ENCODE results near the gene DUSP10. TPM values are rescaled to one million over a fixed set of nuclear protein-coding genes. Genes with fewer than 3 reads are reported as not detected.
A peak's percentile ranks its signal among the peaks of the same experiment; 100 is the strongest.

DUSP10 gene
- total and polyA plus RNA-seq, 2 donors (not counting 1 experiment from before 2014, with no cell fraction given) = 22.8 to 37.7 TPM

DNA sequence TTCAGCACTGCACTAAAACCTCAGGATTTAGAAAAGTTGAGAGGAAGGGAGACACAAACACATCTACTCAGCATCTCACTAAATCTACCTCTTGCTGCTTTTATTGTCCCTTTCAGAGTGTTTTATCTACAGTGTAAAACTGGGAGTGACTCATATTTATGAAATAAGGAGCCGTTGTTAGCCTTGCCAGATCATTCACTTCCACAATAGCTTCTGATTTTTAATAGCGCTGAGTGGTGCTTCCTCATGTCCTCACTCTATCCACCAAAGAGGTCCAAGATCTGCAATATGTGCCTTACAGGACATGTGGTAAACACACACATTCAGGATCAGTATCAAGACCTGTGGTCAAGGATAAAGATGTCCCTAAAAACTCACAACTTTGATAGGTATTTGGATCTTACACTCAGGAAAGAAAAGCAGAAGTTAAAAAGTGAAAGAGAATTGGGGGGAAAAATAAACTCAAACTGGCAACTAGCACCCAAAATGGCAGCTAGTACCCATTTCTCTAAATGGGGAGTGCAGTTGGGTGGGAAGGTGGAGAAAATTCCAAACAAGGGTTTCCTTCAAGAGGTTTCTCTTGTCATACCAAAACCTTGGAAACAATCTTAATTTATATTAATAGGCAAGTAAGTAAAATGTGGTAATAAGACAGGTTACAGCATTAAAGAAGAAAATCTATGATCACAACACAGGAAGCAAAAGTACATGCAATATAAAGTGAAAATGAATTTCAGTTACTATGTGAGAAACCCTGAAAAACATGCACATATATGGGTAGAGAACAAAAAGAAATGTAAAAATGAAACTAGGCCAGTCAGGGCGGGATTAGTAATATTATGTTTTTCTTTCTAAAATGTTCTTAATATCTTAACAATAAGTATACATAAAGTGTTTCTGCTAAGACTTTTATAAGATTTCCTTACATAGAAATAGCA, 15.9 kb downstream of the DUSP10 start:
- H3K4me1 ChIP-seq (ENCODE audit: control insufficient read depth in 2 of 2, insufficient read depth in 2 of 2, low read length in 2 of 2) = peaks cover 26 to 31% of the 10 kb centered on the region in 2 donors
- DNase-seq = peak; percentile 53
- peak overlapping the region; percentile 62 for H3K4me3 Mint-ChIP-seq
- H3K4me1 Mint-ChIP-seq = peaks cover 64% of the 10 kb centered on the region
- peak overlapping the region; percentile 60 for H3K4me2 ChIP-seq (replicated peaks; ENCODE audit: low read depth, low read length, poor library complexity, severe bottlenecking)
- WGBS (ENCODE audit: insufficient coverage) = no CpG with 5 or more reads among the region's 3 CpGs
- peaks cover 63% of the 10 kb centered on the region for H3K79me2 ChIP-seq (ENCODE audit: control insufficient read depth, insufficient read depth, low read length)
- no peaks in the 10 kb centered on the region for H3K27me3 Mint-ChIP-seq
- intact Hi-C loops (cut with micrococcal nuclease) = loop anchor here (2.0 kb wide), 1 partner anchor 13 kb away; no protein-coding TSS in a partner anchor
- H3K9me3 Mint-ChIP-seq (ENCODE audit: insufficient read depth) = peaks cover 4% of the 10 kb centered on the region
- H3K36me3 ChIP-seq (replicated peaks in 1 of 2; ENCODE audit: control extremely low read depth in 1 of 2, control insufficient read depth in 1 of 2, extremely low read depth in 1 of 2, insufficient read depth in 2 of 2, low read length in 1 of 2) = peaks cover 0 to 3% of the 10 kb centered on the region in 2 experiments
- TF ChIP-seq EZH2 (IDR thresholded peaks at IDR 0.05; ENCODE audit: borderline replicate concordance, insufficient read depth, low read depth, low read length, poor library complexity, severe bottlenecking) = no peak
- TF ChIP-seq, protein P1, sequence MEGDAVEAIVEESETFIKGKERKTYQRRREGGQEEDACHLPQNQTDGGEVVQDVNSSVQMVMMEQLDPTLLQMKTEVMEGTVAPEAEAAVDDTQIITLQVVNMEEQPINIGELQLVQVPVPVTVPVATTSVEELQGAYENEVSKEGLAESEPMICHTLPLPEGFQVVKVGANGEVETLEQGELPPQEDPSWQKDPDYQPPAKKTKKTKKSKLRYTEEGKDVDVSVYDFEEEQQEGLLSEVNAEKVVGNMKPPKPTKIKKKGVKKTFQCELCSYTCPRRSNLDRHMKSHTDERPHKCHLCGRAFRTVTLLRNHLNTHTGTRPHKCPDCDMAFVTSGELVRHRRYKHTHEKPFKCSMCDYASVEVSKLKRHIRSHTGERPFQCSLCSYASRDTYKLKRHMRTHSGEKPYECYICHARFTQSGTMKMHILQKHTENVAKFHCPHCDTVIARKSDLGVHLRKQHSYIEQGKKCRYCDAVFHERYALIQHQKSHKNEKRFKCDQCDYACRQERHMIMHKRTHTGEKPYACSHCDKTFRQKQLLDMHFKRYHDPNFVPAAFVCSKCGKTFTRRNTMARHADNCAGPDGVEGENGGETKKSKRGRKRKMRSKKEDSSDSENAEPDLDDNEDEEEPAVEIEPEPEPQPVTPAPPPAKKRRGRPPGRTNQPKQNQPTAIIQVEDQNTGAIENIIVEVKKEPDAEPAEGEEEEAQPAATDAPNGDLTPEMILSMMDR (IDR thresholded peaks at IDR 0.05) = no peak
- H2AFZ ChIP-seq (ENCODE audit: insufficient read depth, low read depth, low read length, poor library complexity, severe bottlenecking) = peak overlapping the region; percentile 3
- peak; percentile 33 for ATAC-seq (ENCODE audit: low read depth)
- no peak overlapping the region for H3K27ac ChIP-seq (ENCODE audit: low read length in 2 of 2)
- peak overlapping the region; percentile 39 for H3K27ac Mint-ChIP-seq
- H3K4me3 ChIP-seq (ENCODE audit: control extremely low read depth in 1 of 5, extremely low read depth in 1 of 5, insufficient read depth in 1 of 5, low read depth in 2 of 5, low read length in 4 of 5) = peak overlapping the region in 2 of 5 experiments; percentile 3 to 11
- peaks cover 3 to 9% (median 6%) of the 10 kb centered on the region in 3 donors for H3K9me3 ChIP-seq (ENCODE audit: control extremely low read depth in 1 of 3, control insufficient read depth in 2 of 3, insufficient read depth in 1 of 3, low read length in 2 of 3)
- POLR2A ChIA-PET = no interaction called here
- H3K27me3 ChIP-seq (replicated peaks in 1 of 4; ENCODE audit: control extremely low read depth in 1 of 4, control insufficient read depth in 3 of 4, insufficient read depth in 4 of 4, low read length in 3 of 4) = no peaks in the 10 kb centered on the region
- H3K9ac ChIP-seq (ENCODE audit: low read length) = peak overlapping the region; percentile 3
- no peaks in the 10 kb centered on the region for H4K20me1 ChIP-seq (ENCODE audit: control insufficient read depth, insufficient read depth, low read length, poor library complexity, severe bottlenecking)
- CTCF ChIA-PET = interaction anchor here (0.6 to 1.9 kb wide), 3 partner anchors 11 to 284 kb away, joined by 3 to 4 read pairs (median 3); no protein-coding TSS in a partner anchor

Data from B cell (primary cell).